BLaER1 treated with 17β-estradiol and CSF1 and Interleukin-3, amounts not matched to agents 10 nM and 100 nM (cell line): Measurements from ENCODE around the gene NLE1.
"Not testable (repeated sequence)": the region's sequence is repeated elsewhere in the genome, so short reads cannot be mapped to it uniquely, and the experiment has no call there.

Experiments
- H3K27ac ChIP-seq, 11 experiments: shearing (Covaris generic); formaldehyde crosslinking; 2 replicates each; pipeline ENCODE4 v1.8.1; 2022
- H3K27me3 ChIP-seq, 11 experiments: shearing (Covaris generic); formaldehyde crosslinking; 2 replicates each; pipeline ENCODE4 v1.8.1; 2022
- H3K36me3 ChIP-seq, 11 experiments: shearing (Covaris generic); formaldehyde crosslinking; 2 replicates each; pipeline ENCODE4 v1.8.1; 2022
- H3K4me1 ChIP-seq, 10 experiments: shearing (Covaris generic); formaldehyde crosslinking; 2 replicates each; pipeline ENCODE4 v1.8.1; 2022
- H3K4me2 ChIP-seq, 11 experiments: shearing (Covaris generic); formaldehyde crosslinking; 2 replicates each; pipeline ENCODE4 v1.8.1; 2022
- H3K4me3 ChIP-seq, 10 experiments: shearing (Covaris generic); formaldehyde crosslinking; 2 replicates each; pipeline ENCODE4 v1.8.1; 2022
- H3K9ac ChIP-seq, 11 experiments: shearing (Covaris generic); formaldehyde crosslinking; 2 replicates each; pipeline ENCODE4 v1.8.1; 2022
- H3K9me3 ChIP-seq, 11 experiments: shearing (Covaris generic); formaldehyde crosslinking; replicated peaks in 1 of 11; 2 replicates each; pipeline ENCODE4 v1.8.1; 2022
- H4K20me1 ChIP-seq, 11 experiments: shearing (Covaris generic); formaldehyde crosslinking; 2 replicates each; pipeline ENCODE4 v1.8.1; 2022
- Cebpa-rat ChIP-seq, 11 experiments: shearing (Covaris generic); IDR thresholded peaks; 2 replicates each; pipeline ENCODE4 v1.8.1; 2022

Gene NLE1

DNA sequence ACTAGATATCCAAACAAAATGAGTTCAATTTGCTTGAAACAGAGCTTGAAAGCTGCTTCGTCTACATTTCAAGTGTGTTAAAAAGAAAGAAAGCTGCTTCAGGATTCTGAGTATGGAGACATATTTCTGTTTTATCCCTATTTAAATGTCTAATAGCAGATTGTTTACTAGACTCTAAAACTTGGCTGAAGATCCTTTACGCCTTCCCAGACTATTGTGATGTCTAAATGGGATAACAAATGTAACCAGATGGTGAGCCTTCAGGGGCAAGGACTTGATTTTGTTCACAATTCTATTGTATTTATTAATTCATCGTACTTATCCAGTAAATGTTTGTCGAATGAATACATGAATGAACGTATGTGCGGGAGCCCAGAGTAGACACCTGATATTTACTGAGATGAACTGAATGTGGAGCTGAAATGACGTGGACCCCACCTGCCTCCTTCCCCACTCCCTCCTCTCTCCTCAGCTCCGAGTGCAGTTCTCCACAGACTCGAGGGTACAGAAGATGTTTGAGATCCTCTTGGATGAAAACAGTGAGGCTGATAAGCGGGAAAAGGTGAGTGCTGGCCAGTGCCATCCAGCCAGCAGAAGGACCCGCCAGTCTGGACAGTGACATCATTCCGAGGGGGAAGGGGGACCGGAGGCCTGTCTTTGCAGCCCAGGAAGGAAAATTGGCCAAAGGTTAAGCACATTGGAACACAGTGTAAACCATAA is 10.5 kb upstream of the NLE1 start:
- Histone ChIP-seq H3K27ac (no peak overlapping the region), H3K9me3 (no peaks in the 10 kb centered on the region), H3K4me2 (no peak overlapping the region), H3K9ac (no peak overlapping the region), H3K36me3 (no peaks in the 10 kb centered on the region), H4K20me1 (no peaks in the 10 kb centered on the region), H3K4me1 (0 out of 20 replicates have a peak, but pooled peaks cover 0 to 4% (median 0%) of the 10 kb centered on the region in 10 experiments), H3K27me3 (no peaks in the 10 kb centered on the region), H3K4me3 (no peak overlapping the region)
- TF ChIP-seq Cebpa-rat (IDR thresholded peaks at IDR 0.05): no peak

DNA sequence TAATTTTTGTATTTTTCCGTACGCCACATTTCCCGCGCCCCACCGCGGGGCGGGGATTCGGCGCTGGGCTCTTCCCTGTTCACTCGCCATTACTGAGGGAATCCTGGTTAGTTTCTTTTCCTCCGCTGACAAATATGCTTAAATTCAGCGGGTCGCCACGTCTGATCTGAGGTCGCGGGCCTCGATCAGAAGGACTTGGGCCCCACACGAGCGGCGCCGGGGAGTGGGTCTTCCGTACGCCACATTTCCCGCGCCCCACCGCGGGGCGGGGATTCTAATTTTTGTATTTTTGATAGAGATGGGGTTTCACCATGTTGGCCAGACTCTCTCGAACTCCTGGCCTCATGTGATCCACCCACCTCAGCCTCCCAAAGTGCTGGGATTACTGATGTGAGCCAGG is 9.0 kb upstream of the NLE1 start:
- H3K9me3 ChIP-seq, H3K36me3 ChIP-seq, H3K4me1 ChIP-seq, H4K20me1 ChIP-seq, H3K9ac ChIP-seq, H3K4me3 ChIP-seq, H3K27ac ChIP-seq, H3K27me3 ChIP-seq, H3K4me2 ChIP-seq: not testable (repeated sequence)

DNA sequence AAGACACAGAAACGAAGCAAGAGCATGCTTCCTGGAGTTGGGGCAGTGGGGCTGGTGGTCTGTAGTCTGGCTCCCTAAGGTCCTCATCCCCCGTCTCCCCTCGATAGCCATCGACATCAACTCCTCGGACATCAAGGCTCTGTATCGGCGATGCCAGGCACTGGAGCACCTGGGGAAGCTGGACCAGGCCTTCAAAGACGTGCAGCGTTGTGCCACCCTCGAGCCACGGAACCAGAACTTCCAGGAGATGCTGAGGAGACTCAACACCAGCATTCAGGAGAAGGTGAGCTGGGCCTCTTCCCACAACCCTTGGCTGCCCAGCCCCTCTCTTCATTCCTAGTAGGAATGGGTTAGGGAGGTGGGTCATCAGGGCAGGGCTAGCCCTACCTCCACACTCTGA is 7.8 kb upstream of the NLE1 start:
- Histone ChIP-seq H3K36me3 (no peaks in the 10 kb centered on the region), H3K4me3 (no peak overlapping the region), H3K27me3 (no peaks in the 10 kb centered on the region), H3K4me1 (0 out of 20 replicates have a peak, but pooled peaks cover 0 to 4% (median 0%) of the 10 kb centered on the region in 10 experiments), H3K9ac (no peak overlapping the region), H3K27ac (no peak overlapping the region), H4K20me1 (no peaks in the 10 kb centered on the region), H3K4me2 (no peak overlapping the region), H3K9me3 (no peaks in the 10 kb centered on the region)
- no peak for TF ChIP-seq Cebpa-rat (IDR thresholded peaks at IDR 0.05)

DNA sequence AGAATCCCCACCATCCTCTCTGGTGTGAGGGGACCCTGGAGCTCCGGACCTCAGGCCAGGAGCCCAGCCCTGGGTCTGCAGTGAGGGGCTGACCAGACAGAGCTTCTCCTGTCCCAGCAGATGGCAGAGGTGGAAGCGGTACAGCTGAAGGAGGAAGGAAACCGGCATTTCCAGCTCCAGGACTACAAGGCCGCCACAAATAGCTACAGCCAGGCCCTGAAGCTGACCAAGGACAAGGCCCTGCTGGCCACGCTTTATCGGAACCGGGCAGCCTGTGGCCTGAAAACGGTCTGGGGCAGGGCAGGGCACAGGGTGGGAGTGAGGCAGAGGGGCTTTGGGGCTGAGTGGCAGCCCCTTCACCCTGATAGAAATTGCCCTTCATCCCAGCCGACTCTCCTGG is 6.0 kb upstream of the NLE1 start:
- Histone ChIP-seq H3K36me3 (no peaks in the 10 kb centered on the region), H3K4me3 (no peak overlapping the region), H4K20me1 (no peaks in the 10 kb centered on the region), H3K27ac (no peak overlapping the region), H3K9me3 (no peaks in the 10 kb centered on the region), H3K4me1 (0 out of 20 replicates have a peak, but pooled peaks cover 0 to 4% (median 0%) of the 10 kb centered on the region in 10 experiments), H3K9ac (no peak overlapping the region), H3K4me2 (no peak overlapping the region), H3K27me3 (no peaks in the 10 kb centered on the region)
- no peak for TF ChIP-seq Cebpa-rat (IDR thresholded peaks at IDR 0.05)

DNA sequence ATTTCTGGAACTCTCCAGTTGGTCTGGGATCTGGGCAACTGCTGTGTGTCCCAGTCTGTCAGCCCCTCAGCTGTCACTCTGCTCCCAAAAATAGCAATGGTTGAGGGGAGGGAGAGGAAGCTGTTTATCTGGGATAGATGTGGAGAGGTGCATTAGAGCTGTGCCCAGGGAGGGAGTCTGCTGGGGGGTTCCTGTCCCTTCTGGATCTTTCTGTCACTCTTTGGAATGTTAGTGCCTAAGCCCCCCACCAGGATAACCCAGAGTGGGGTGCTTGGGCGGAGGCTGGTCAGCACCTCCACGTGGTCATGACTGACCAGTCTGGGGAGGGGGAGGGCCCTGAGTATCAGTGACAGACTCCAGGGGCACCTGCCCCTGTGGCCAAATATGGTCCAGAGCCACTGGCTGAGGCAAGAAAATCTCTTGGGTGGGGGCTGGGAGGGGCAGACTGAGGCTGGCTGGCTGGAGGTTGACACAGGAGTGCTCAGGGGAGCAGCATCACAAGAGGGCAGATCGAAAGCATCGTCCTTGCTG is 5.3 kb upstream of the NLE1 start, which contains the start of gene UNC45B:
UNC45B (plus strand) TSS at position 443 of the 531 bp plus-strand sequence. CDS start 447 bp downstream, outside the sequence.
- no peak within 1 kb of the TSS for H3K4me3 ChIP-seq
- H3K9me3 ChIP-seq: no peaks in the 10 kb centered on the region
- H3K4me1 ChIP-seq: peaks cover 0 to 4% (median 0%) of the 10 kb centered on the region in 10 experiments; a peak in 3 of 20 replicates
- H3K27ac ChIP-seq: no peak within 1 kb of the TSS
- H4K20me1 ChIP-seq: no peaks in the 10 kb centered on the region
- H3K27me3 ChIP-seq: no peaks in the 10 kb centered on the region
- TF ChIP-seq Cebpa-rat (IDR thresholded peaks at IDR 0.05): no peak
- H3K36me3 ChIP-seq: no peaks in the 10 kb centered on the region
- H3K4me2 ChIP-seq: no peak within 1 kb of the TSS
- H3K9ac ChIP-seq: no peak within 1 kb of the TSS

DNA sequence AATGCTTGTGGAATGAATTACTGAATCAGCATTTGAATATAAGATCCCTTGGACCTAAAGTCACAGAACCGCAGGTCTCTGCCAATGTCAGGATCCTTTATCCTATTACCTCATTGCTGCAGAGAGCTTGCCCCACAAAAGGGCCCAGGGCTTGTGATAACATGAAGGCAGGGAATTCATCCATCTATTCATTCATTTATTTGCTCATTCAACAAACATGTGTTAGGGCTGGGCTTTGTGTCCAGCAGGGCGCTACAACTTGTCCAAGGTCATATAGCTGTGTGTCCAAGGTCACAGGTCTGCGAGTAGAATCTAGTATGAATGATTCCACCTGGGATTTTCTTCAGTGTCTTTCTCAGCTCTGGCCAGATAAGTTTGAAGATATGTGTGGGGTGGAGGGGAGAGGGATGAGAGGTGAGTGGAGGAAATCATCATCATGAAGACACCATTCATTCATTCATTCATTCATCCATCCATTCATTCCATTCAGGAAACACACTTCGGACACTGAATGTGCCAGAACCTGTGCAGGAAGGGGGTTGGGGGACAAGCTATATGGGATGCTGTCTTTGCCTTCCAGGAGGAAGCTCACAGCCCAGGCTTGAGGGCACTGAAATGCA is 4.2 kb upstream of the NLE1 start:
- H3K9me3 ChIP-seq: no peaks in the 10 kb centered on the region
- no peaks in the 10 kb centered on the region for H3K27me3 ChIP-seq
- H3K9ac ChIP-seq: no peak overlapping the region
- H4K20me1 ChIP-seq: no peaks in the 10 kb centered on the region
- no peak overlapping the region for H3K27ac ChIP-seq
- H3K4me2 ChIP-seq: no peak overlapping the region
- no peak for TF ChIP-seq Cebpa-rat (IDR thresholded peaks at IDR 0.05)
- H3K4me3 ChIP-seq: no peak overlapping the region
- peaks cover 0 to 7% (median under 1%) of the 10 kb centered on the region in 10 experiments; a peak in 10 of 20 replicates for H3K4me1 ChIP-seq
- no peaks in the 10 kb centered on the region for H3K36me3 ChIP-seq

DNA sequence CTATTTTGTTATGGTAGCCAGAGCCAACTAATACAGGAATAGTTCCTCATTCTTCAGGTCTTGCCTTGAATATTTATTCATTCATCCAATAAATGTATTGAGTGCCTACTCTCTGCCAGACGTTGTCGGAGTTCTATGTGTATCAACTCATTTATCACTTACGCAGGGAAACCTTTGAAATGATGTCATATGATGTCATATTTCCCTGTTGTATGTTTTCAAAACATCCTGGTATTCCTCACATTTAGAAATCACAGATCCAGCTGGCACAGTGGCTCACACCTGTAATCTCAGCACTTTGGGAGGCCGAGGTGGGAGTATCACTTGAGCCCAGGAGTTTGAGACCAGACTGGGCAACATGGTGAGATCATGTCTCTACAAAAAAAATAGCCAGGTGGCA is 2.7 kb upstream of the NLE1 start:
- H3K4me3 ChIP-seq: no peak overlapping the region
- no peak overlapping the region for H3K4me2 ChIP-seq
- no peaks in the 10 kb centered on the region for H3K9me3 ChIP-seq
- peaks cover 0 to 13% (median 5%) of the 10 kb centered on the region in 11 experiments; a peak in 18 of 22 replicates for H3K36me3 ChIP-seq
- peaks cover 0 to 15% (median 8%) of the 10 kb centered on the region in 11 experiments; a peak in 14 of 22 replicates for H4K20me1 ChIP-seq
- H3K27ac ChIP-seq: no peak overlapping the region
- H3K4me1 ChIP-seq: peaks cover 12 to 19% (median 15%) of the 10 kb centered on the region in 10 experiments
- no peak overlapping the region for H3K9ac ChIP-seq
- TF ChIP-seq Cebpa-rat (IDR thresholded peaks at IDR 0.05): no peak
- no peaks in the 10 kb centered on the region for H3K27me3 ChIP-seq

DNA sequence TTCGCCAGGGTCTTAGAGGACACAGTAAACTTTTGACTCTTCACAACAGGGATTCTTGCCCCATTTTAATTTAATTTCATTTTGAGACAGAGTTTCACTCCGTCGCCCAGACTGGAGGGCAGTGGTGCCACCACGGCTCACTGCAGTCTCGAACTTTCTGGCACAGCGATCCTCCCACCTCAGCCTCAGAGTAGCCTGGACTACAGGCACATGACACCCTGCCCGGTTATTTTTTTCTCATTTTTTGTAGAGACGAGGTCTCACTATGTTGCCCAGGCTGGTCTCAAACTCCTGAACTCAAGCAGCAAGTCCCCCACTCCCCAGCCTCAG is 329 bp upstream of the NLE1 start:
- Histone ChIP-seq H3K9ac (peak overlapping the region in 5 of 11 experiments; percentile 86 to 98 (median 89); a peak in 8 of 22 replicates), H3K4me1 (peaks cover 12 to 21% (median 17%) of the 10 kb centered on the region in 10 experiments), H3K4me2 (peak overlapping the region in 6 of 11 experiments; percentile 32 to 92 (median 90); a peak in 9 of 22 replicates), H3K4me3 (peak overlapping the region; percentile 79 to 99 (median 94); a peak in 15 of 20 replicates), H4K20me1 (peaks cover 0 to 37% (median 26%) of the 10 kb centered on the region in 11 experiments; a peak in 15 of 22 replicates), H3K27ac (peak overlapping the region in 2 of 11 experiments; percentile 84 to 96; a peak in 3 of 22 replicates), H3K27me3 (no peaks in the 10 kb centered on the region), H3K36me3 (peaks cover 19 to 36% (median 30%) of the 10 kb centered on the region in 11 experiments), H3K9me3 (no peaks in the 10 kb centered on the region)
- no peak for TF ChIP-seq Cebpa-rat (IDR thresholded peaks at IDR 0.05)

DNA sequence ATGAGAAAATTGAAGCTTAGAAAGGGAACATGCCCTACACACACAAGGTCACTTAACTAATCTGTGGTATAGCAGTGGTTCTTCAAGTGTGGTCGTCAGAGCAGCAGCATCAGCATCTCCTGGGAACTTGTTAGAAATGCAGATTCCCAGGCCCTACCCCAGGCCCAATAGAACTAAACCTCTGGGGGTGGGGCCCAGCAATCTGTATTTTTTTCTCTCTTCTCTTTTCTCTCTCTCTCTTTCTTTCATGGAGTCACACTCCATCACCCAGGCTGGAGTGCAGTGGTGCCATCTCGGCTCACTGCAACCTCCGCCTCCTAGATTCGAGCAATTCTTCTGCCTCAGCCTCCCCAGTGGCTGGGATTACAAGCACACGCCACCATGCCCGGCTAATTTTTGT is 3.9 kb downstream of the NLE1 start:
- no peak overlapping the region for H3K27ac ChIP-seq
- no peak overlapping the region for H3K4me2 ChIP-seq
- H3K4me3 ChIP-seq: no peak overlapping the region
- no peak overlapping the region for H3K9ac ChIP-seq
- no peak for TF ChIP-seq Cebpa-rat (IDR thresholded peaks at IDR 0.05)
- peaks cover 0 to 77% (median 54%) of the 10 kb centered on the region in 11 experiments; a peak in 18 of 22 replicates for H4K20me1 ChIP-seq
- H3K27me3 ChIP-seq: no peaks in the 10 kb centered on the region
- peaks cover 12 to 21% (median 17%) of the 10 kb centered on the region in 10 experiments for H3K4me1 ChIP-seq
- H3K9me3 ChIP-seq: no peaks in the 10 kb centered on the region
- H3K36me3 ChIP-seq: peaks cover 61 to 78% (median 72%) of the 10 kb centered on the region in 11 experiments
